ENCODE data around the gene SLC1A3. TPM values are rescaled to one million over a fixed set of nuclear protein-coding genes. Genes with fewer than 3 reads are reported as not detected.

Gene SLC1A3
- total RNA-seq, 4 donors from 2014 or later, result 2.3 to 15.8 (median 9.9) TPM

- H3K9me3 ChIP-seq, result no peaks in the 10 kb centered on the region
- peak in 1 of 2 donors; percentile 19 for DNase-seq
- H3K4me3 ChIP-seq, result no peak overlapping the region
- no peak for TF ChIP-seq POLR2A (IDR thresholded peaks at IDR 0.05)
- TF ChIP-seq CTCF (IDR thresholded peaks at IDR 0.05), result peak; percentile 22 to 46 (median 37)
- no peaks in the 10 kb centered on the region for H3K27me3 ChIP-seq
- intact Hi-C loops (cut with DNase I; ENCODE audit: low total_unique reads), result no loop called here
- no peaks in the 10 kb centered on the region for H3K4me1 ChIP-seq
- H3K27ac ChIP-seq, result no peak overlapping the region
- no peaks in the 10 kb centered on the region for H3K36me3 ChIP-seq
Observed at GRCh38 chr5:36696059-36696673, 89.8 kb downstream of the SLC1A3 start.

- intact Hi-C loops (cut with DNase I; ENCODE audit: low total_unique reads), result no loop called here
Observed at GRCh38 chr5:36698031-36698430, 91.6 kb downstream of the SLC1A3 start.

GRCh38 chr5:36701085-36701698 lies 94.8 kb downstream of the SLC1A3 start:
- Histone ChIP-seq H3K36me3 (no peaks in the 10 kb centered on the region), H3K9me3 (no peaks in the 10 kb centered on the region), H3K4me1 (no peaks in the 10 kb centered on the region), H3K4me3 (no peak overlapping the region), H3K27ac (no peak overlapping the region), H3K27me3 (no peaks in the 10 kb centered on the region)
- no peak for TF ChIP-seq POLR2A (IDR thresholded peaks at IDR 0.05)
- no peak for TF ChIP-seq CTCF (IDR thresholded peaks at IDR 0.05)
- DNase-seq, result no peak
- intact Hi-C loops (cut with DNase I; ENCODE audit: low total_unique reads), result no loop called here

More at GRCh38 chr5:36698031-36698430, 91.6 kb downstream of the SLC1A3 start:
- no peak for DNase-seq
- Histone ChIP-seq H3K27ac (no peak overlapping the region), H3K9me3 (no peaks in the 10 kb centered on the region), H3K4me1 (no peaks in the 10 kb centered on the region), H3K4me3 (no peak overlapping the region), H3K36me3 (no peaks in the 10 kb centered on the region), H3K27me3 (no peaks in the 10 kb centered on the region)
- no peak for TF ChIP-seq POLR2A (IDR thresholded peaks at IDR 0.05)
- TF ChIP-seq CTCF (IDR thresholded peaks at IDR 0.05), result no peak

- no peaks in the 10 kb centered on the region for H3K36me3 ChIP-seq
- H3K4me1 ChIP-seq, result no peaks in the 10 kb centered on the region
- intact Hi-C loops (cut with DNase I; ENCODE audit: low total_unique reads), result no loop called here
- no peak for DNase-seq
- no peaks in the 10 kb centered on the region for H3K9me3 ChIP-seq
- H3K27me3 ChIP-seq, result no peaks in the 10 kb centered on the region
- H3K4me3 ChIP-seq, result no peak overlapping the region
- TF ChIP-seq POLR2A (IDR thresholded peaks at IDR 0.05) (no peak), CTCF (IDR thresholded peaks at IDR 0.05) (no peak)
- H3K27ac ChIP-seq, result no peak overlapping the region
Observed at GRCh38 chr5:36703245-36703860, 96.9 kb downstream of the SLC1A3 start.

- no peaks in the 10 kb centered on the region for H3K9me3 ChIP-seq
- DNase-seq, result no peak
- no peak overlapping the region for H3K4me3 ChIP-seq
- H3K4me1 ChIP-seq, result no peaks in the 10 kb centered on the region
- H3K27me3 ChIP-seq, result no peaks in the 10 kb centered on the region
- no peaks in the 10 kb centered on the region for H3K36me3 ChIP-seq
- TF ChIP-seq CTCF (IDR thresholded peaks at IDR 0.05) (no peak), POLR2A (IDR thresholded peaks at IDR 0.05) (no peak)
- no peak overlapping the region for H3K27ac ChIP-seq
- intact Hi-C loops (cut with DNase I; ENCODE audit: low total_unique reads), result no loop called here
Observed at GRCh38 chr5:36704131-36704530, 97.7 kb downstream of the SLC1A3 start.

All from uterus (tissue), 4 donors.